Testis (tissue), 2 donors: ENCODE measurements around the gene C1orf210.

Experiments
- POLR2A ChIP-seq: fragments of 450-650 bp; IDR thresholded peaks from one replicate; pipeline ENCODE4 v1.6.1; 2017; ENCODE audit warnings: antibody characterized with exemption, mild to moderate bottlenecking, moderate library complexity
- TF ChIP-seq, protein P1 (sequence below), 3 experiments: fragments of 450-650 bp in 2 of 3; fragments of 200-600 bp in 1 of 3; sonication (generic) in 1 of 3; IDR thresholded peaks; one replicate each; pipeline ENCODE4 v1.5.1; 2016 to 2019; ENCODE audit warnings: antibody characterized with exemption in 3 of 3, mild to moderate bottlenecking in 2 of 3, moderate library complexity in 1 of 3

- TF ChIP-seq, protein P1, sequence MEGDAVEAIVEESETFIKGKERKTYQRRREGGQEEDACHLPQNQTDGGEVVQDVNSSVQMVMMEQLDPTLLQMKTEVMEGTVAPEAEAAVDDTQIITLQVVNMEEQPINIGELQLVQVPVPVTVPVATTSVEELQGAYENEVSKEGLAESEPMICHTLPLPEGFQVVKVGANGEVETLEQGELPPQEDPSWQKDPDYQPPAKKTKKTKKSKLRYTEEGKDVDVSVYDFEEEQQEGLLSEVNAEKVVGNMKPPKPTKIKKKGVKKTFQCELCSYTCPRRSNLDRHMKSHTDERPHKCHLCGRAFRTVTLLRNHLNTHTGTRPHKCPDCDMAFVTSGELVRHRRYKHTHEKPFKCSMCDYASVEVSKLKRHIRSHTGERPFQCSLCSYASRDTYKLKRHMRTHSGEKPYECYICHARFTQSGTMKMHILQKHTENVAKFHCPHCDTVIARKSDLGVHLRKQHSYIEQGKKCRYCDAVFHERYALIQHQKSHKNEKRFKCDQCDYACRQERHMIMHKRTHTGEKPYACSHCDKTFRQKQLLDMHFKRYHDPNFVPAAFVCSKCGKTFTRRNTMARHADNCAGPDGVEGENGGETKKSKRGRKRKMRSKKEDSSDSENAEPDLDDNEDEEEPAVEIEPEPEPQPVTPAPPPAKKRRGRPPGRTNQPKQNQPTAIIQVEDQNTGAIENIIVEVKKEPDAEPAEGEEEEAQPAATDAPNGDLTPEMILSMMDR (IDR thresholded peaks at IDR 0.05) = no peak
- no peak for TF ChIP-seq POLR2A
Measured at GRCh38 chr1:43272161-43272560, 13.2 kb downstream of the C1orf210 start.
